SK-N-MC (cell line): ENCODE results near the gene CAPN15.

Experiments
- FOXP2 ChIP-seq: optimal IDR thresholded peaks from 2 replicates; pipeline ENCODE3; 2011; ENCODE audit warnings: mild to moderate bottlenecking, moderate library complexity; ENCODE audit not compliant: insufficient read depth; ENCODE audit errors: extremely low read length, control extremely low read depth
- POLR2AphosphoS5 ChIP-seq: IDR thresholded peaks from 2 replicates; pipeline ENCODE4 v1.6.1; 2012; ENCODE audit warnings: mild to moderate bottlenecking, low read depth, low read length, borderline replicate concordance

- no peak for TF ChIP-seq POLR2AphosphoS5
- no peak for TF ChIP-seq FOXP2
These were observed 63.3 kb downstream of the CAPN15 start for GRCh38 chr16:590815-591200.
